ENCODE data around the gene HSD17B10. TPM values are rescaled to one million over a fixed set of nuclear protein-coding genes. Genes with fewer than 3 reads are reported as not detected.
A peak's percentile ranks its signal among the peaks of the same experiment; 100 is the strongest.

The HSD17B10 gene
- total and polyA plus RNA-seq, 12 donors, result 43.9 to 212 (median 105) TPM

GRCh38 chrX:53441531-53442321 is 7.6 kb upstream of the HSD17B10 start:
- peaks cover 0 to 59% (median 0%) of the 10 kb centered on the region in 7 donors for H3K27me3 ChIP-seq
- DNase-seq (peak; percentile 64 to 83), ATAC-seq (peak; percentile 80 to 96 (median 92))
- intact Hi-C loops (cut with DNase I), result loop anchor here in 2 of 10 donors (5.0 to 10.0 kb wide), 2 partner anchors 124 to 127 kb away; no protein-coding TSS in a partner anchor
- TF ChIP-seq CTCF (IDR thresholded peaks at IDR 0.05), result no peak
- peaks cover 0 to 26% (median 11%) of the 10 kb centered on the region in 9 donors for H3K4me1 ChIP-seq
- H3K9me3 ChIP-seq, result no peaks in the 10 kb centered on the region
- WGBS, 2 donors, result 6 to 8% methylated on average over 29 to 44 of the region's 44 CpGs
- H3K27ac ChIP-seq, result peak overlapping the region in 4 of 10 donors; percentile 26 to 74 (median 38)
- H3K4me3 ChIP-seq, result peak overlapping the region; percentile 6 to 53 (median 48)
- no peaks in the 10 kb centered on the region for H3K36me3 ChIP-seq

- H3K36me3 ChIP-seq, result no peaks in the 10 kb centered on the region
- intact Hi-C loops (cut with DNase I), result loop anchor here in 2 of 10 donors (5.0 to 10.0 kb wide), 2 partner anchors 124 to 126 kb away; no protein-coding TSS in a partner anchor
- H3K4me1 ChIP-seq, result peaks cover 0 to 30% (median 11%) of the 10 kb centered on the region in 9 donors
- WGBS, 2 donors, result 12 to 20% methylated on average over 33 to 39 of the region's 39 CpGs
- H3K9me3 ChIP-seq, result no peaks in the 10 kb centered on the region
- peaks cover 0 to 68% (median 0%) of the 10 kb centered on the region in 7 donors for H3K27me3 ChIP-seq
- peak overlapping the region in 6 of 10 donors; percentile 26 to 74 (median 32) for H3K27ac ChIP-seq
- no peak for TF ChIP-seq CTCF (IDR thresholded peaks at IDR 0.05)
- ATAC-seq, result peak in 6 of 8 donors; percentile 53 to 77 (median 57)
- H3K4me3 ChIP-seq, result peak overlapping the region; percentile 6 to 53 (median 48)
- peak; percentile 18 to 56 for DNase-seq
These were observed 6.7 kb upstream of the HSD17B10 start for GRCh38 chrX:53440621-53441517.

- Histone ChIP-seq H3K27ac (peak overlapping the region in 3 of 10 donors; percentile 31 to 74 (median 41)), H3K9me3 (no peaks in the 10 kb centered on the region), H3K36me3 (no peaks in the 10 kb centered on the region), H3K27me3 (peaks cover 0 to 76% (median 0%) of the 10 kb centered on the region in 7 donors), H3K4me1 (peaks cover 0 to 31% (median 11%) of the 10 kb centered on the region in 9 donors), H3K4me3 (peak overlapping the region in 1 of 10 donors; percentile 49)
- ATAC-seq (no peak), DNase-seq (no peak)
- intact Hi-C loops (cut with DNase I), result loop anchor here in 2 of 10 donors (5.0 to 10.0 kb wide), 2 partner anchors 123 to 125 kb away; no protein-coding TSS in a partner anchor
- no peak for TF ChIP-seq CTCF (IDR thresholded peaks at IDR 0.05)
- 72 to 77% methylated on average over 5 of the region's 5 CpGs for WGBS, 2 donors
These were observed 5.9 kb upstream of the HSD17B10 start for GRCh38 chrX:53440101-53440500.

- DNase-seq (no peak), ATAC-seq (no peak)
- Histone ChIP-seq H3K9me3 (no peaks in the 10 kb centered on the region), H3K27me3 (peaks cover 0 to 86% (median 0%) of the 10 kb centered on the region in 7 donors), H3K4me3 (no peak overlapping the region), H3K4me1 (peaks cover 0 to 36% (median 14%) of the 10 kb centered on the region in 9 donors), H3K27ac (no peak overlapping the region), H3K36me3 (no peaks in the 10 kb centered on the region)
- intact Hi-C loops (cut with DNase I), result loop anchor here in 7 of 10 donors (5.0 to 10.0 kb wide), 5 partner anchors 122 to 214 kb away; partner anchors contain the start of genes IQSEC2 (in 4 of the 7) and KDM5C (in 1 of the 7)
- TF ChIP-seq CTCF (IDR thresholded peaks at IDR 0.05), result no peak
- WGBS, 2 donors, result 68 to 69% methylated on average over 1 of the region's 1 CpG
These were observed 4.7 kb upstream of the HSD17B10 start for GRCh38 chrX:53438832-53439230.
